Measurements from ENCODE around the gene RMI2. TPM values are rescaled to one million over a fixed set of nuclear protein-coding genes. Genes with fewer than 3 reads are reported as not detected.

RMI2 gene
- total RNA-seq, 1 experiment from 2014 or later: 11.1 TPM

DNA sequence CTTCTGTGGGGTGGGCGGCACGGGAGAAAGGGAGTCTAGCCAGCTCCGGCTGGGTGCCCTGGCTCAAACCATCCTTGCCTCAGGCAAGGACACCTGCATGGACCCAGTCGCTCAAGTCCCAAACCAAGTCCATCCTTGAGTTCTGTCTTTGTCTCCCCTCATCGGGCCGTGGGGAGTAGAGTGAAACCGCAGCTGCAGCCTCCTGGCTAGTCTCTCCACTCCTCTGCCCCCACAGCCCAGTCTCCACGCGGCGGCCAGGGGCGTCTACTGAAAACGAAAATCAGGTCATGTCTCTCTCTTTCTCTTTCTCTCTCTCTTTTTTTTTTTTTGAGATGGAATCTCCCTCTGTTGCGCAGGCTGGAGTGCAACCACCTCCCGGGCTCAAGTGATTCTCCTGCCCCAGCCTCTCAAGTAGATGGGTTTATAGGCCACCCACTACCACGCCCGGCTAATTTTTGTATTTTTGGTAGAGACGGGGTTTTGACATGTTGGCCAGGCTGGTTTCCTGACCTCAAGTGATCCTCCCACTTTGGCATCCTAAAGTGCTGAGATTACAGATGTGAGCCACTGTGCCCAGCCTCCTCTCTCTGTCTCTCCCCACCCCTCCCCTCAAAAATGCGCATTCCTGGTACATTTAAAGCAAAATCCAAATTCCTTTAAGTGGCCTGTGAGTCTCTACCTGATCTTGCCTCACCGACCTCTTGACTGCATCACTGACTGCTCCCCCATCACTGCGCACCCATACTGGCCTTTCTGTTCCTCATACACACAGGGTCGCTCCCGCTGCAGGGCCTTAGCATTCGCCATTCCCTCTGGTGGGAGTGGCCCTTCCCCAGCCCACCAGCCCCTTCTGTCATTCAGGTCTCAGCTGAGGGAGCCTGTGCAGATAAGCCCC lies 17.7 kb upstream of the RMI2 start:
- intact Hi-C loops (cut with micrococcal nuclease; ENCODE audit: unreplicated experiment): no loop called here
- in situ Hi-C loops (cut with HindIII; ENCODE audit: low pct_unique_long_range_greater_than_20kb, low sequenced_read_pairs): no loop called here
- no peaks in the 10 kb centered on the region for H3K27me3 ChIP-seq (ENCODE audit: control insufficient read depth, insufficient read depth, low read length)
- H3K4me1 ChIP-seq (ENCODE audit: control insufficient read depth, insufficient read depth, low read length): peaks cover 21% of the 10 kb centered on the region
- H3K36me3 ChIP-seq (ENCODE audit: control insufficient read depth, insufficient read depth, low read length): no peaks in the 10 kb centered on the region
- TF ChIP-seq, protein P1, sequence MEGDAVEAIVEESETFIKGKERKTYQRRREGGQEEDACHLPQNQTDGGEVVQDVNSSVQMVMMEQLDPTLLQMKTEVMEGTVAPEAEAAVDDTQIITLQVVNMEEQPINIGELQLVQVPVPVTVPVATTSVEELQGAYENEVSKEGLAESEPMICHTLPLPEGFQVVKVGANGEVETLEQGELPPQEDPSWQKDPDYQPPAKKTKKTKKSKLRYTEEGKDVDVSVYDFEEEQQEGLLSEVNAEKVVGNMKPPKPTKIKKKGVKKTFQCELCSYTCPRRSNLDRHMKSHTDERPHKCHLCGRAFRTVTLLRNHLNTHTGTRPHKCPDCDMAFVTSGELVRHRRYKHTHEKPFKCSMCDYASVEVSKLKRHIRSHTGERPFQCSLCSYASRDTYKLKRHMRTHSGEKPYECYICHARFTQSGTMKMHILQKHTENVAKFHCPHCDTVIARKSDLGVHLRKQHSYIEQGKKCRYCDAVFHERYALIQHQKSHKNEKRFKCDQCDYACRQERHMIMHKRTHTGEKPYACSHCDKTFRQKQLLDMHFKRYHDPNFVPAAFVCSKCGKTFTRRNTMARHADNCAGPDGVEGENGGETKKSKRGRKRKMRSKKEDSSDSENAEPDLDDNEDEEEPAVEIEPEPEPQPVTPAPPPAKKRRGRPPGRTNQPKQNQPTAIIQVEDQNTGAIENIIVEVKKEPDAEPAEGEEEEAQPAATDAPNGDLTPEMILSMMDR (IDR thresholded peaks at IDR 0.05): no peak
- TF ChIP-seq POLR2AphosphoS5 (IDR thresholded peaks at IDR 0.05; ENCODE audit: low read depth, low read length): no peak
- TF ChIP-seq TCF7L2 (IDR thresholded peaks at IDR 0.05; ENCODE audit: low read depth, low read length): no peak
- TF ChIP-seq, protein P2, sequence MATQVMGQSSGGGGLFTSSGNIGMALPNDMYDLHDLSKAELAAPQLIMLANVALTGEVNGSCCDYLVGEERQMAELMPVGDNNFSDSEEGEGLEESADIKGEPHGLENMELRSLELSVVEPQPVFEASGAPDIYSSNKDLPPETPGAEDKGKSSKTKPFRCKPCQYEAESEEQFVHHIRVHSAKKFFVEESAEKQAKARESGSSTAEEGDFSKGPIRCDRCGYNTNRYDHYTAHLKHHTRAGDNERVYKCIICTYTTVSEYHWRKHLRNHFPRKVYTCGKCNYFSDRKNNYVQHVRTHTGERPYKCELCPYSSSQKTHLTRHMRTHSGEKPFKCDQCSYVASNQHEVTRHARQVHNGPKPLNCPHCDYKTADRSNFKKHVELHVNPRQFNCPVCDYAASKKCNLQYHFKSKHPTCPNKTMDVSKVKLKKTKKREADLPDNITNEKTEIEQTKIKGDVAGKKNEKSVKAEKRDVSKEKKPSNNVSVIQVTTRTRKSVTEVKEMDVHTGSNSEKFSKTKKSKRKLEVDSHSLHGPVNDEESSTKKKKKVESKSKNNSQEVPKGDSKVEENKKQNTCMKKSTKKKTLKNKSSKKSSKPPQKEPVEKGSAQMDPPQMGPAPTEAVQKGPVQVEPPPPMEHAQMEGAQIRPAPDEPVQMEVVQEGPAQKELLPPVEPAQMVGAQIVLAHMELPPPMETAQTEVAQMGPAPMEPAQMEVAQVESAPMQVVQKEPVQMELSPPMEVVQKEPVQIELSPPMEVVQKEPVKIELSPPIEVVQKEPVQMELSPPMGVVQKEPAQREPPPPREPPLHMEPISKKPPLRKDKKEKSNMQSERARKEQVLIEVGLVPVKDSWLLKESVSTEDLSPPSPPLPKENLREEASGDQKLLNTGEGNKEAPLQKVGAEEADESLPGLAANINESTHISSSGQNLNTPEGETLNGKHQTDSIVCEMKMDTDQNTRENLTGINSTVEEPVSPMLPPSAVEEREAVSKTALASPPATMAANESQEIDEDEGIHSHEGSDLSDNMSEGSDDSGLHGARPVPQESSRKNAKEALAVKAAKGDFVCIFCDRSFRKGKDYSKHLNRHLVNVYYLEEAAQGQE (IDR thresholded peaks at IDR 0.05; ENCODE audit: insufficient read depth in 1 of 2, low read depth in 2 of 2, low read length in 1 of 2): no peak
- TF ChIP-seq SIN3A (IDR thresholded peaks at IDR 0.05; ENCODE audit: borderline replicate concordance, insufficient read depth, low read depth, low read length): no peak
- no peaks in the 10 kb centered on the region for H3K9me3 ChIP-seq (ENCODE audit: control insufficient read depth, insufficient read depth, low read depth, low read length)
- no peak for ATAC-seq
- H3K27ac ChIP-seq (ENCODE audit: low read length): peak overlapping the region; percentile 67
- H3K4me3 ChIP-seq (ENCODE audit: low read depth in 2 of 2, low read length in 2 of 2): no peak overlapping the region
- CTCF ChIA-PET: no interaction called here
- BruUV-seq (replicated peaks): no TSS peak
- no peak for DNase-seq (ENCODE audit: low read depth, low spot score)
- POLR2A ChIA-PET: no interaction called here

DNA sequence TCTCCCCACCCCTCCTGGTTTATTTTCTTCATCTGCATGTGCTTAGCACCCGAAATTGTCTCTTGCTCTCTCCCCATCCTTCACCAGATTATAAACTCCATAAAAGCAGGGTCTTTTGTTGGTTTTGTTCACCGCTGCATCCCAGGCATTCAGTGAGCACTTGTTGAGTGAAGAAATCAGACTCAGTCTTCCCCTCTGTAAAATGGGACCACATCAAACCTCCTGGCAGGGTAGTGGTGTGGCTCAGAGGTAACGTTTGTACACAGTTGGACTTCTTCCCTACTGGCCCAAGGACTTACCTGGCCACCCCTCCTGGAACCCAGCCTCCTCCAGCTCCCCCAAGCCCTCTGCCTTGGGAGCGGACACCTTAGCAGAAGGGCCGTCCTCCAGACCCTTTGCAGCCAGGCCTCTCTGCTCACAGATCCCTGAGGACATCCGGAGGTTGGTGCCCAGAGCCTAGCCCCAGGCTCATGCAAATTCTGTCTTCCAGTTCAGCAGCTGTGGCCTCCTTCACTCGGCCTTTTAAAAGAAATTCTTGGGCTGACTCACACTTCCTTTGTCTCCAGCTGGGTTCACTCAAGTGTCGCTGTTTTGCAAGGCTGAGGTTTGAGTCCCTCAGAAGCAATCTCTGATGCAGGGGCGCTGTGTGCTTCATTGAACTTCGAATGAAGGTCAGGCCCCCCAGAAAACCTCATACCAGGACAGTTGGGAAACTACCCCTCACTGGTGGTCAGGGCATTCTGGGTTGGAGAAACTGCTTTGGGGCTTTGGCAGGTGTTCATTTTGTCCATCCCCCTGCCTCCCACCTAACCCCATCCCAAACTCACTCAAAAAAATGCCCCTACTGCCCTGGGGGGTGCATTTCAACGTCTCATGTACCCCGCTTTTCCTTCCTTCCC lies 16.8 kb upstream of the RMI2 start:
- peak overlapping the region in 1 of 2 experiments; percentile 28; a peak in 2 of 4 replicates for H3K4me3 ChIP-seq (ENCODE audit: low read depth in 2 of 2, low read length in 2 of 2)
- peak; percentile 93 for ATAC-seq
- TF ChIP-seq TCF7L2 (IDR thresholded peaks at IDR 0.05; ENCODE audit: low read depth, low read length): peak; percentile 95
- TF ChIP-seq, protein P2 (IDR thresholded peaks at IDR 0.05; ENCODE audit: insufficient read depth in 1 of 2, low read depth in 2 of 2, low read length in 1 of 2): no peak
- TF ChIP-seq POLR2AphosphoS5 (IDR thresholded peaks at IDR 0.05; ENCODE audit: low read depth, low read length): peak; percentile 22; the same call in 1 of the 2 replicates
- no peak; the same call in 1 of the 2 replicates for TF ChIP-seq SIN3A (IDR thresholded peaks at IDR 0.05; ENCODE audit: borderline replicate concordance, insufficient read depth, low read depth, low read length)
- TF ChIP-seq, protein P1 (IDR thresholded peaks at IDR 0.05): no peak
- H3K9me3 ChIP-seq (ENCODE audit: control insufficient read depth, insufficient read depth, low read depth, low read length): no peaks in the 10 kb centered on the region
- intact Hi-C loops (cut with micrococcal nuclease; ENCODE audit: unreplicated experiment) (no loop called here), in situ Hi-C loops (cut with HindIII; ENCODE audit: low pct_unique_long_range_greater_than_20kb, low sequenced_read_pairs) (no loop called here)
- no peaks in the 10 kb centered on the region for H3K36me3 ChIP-seq (ENCODE audit: control insufficient read depth, insufficient read depth, low read length)
- H3K27ac ChIP-seq (ENCODE audit: low read length): peak overlapping the region; percentile 67
- H3K4me1 ChIP-seq (ENCODE audit: control insufficient read depth, insufficient read depth, low read length): peaks cover 22% of the 10 kb centered on the region
- no TSS peak for BruUV-seq (replicated peaks)
- CTCF ChIA-PET: interaction anchor here (0.5 kb wide), 1 partner anchor 531 kb away, joined by 3 read pairs; no protein-coding TSS in a partner anchor
- POLR2A ChIA-PET: interaction anchor here (0.5 kb wide), 1 partner anchor 77 kb away, joined by 4 read pairs; no protein-coding TSS in a partner anchor
- peak; percentile 28 for DNase-seq (ENCODE audit: low read depth, low spot score)
- no peaks in the 10 kb centered on the region for H3K27me3 ChIP-seq (ENCODE audit: control insufficient read depth, insufficient read depth, low read length)
